Progenitor cell of endocrine pancreas (in vitro differentiated cells): Measurements from ENCODE around the gene FBXO15. TPM values are rescaled to one million over a fixed set of nuclear protein-coding genes. Genes with fewer than 3 reads are reported as not detected.

ENCODE experiments used
- DNase-seq: peaks from one replicate; pipeline ENCODE4 v3.0.0; 2021; ENCODE audit warnings: low spot score; ENCODE audit not compliant: unreplicated experiment
- H3K27ac Mint-ChIP-seq: 2 replicates; pipeline ENCODE4 v1.8.0; 2021; ENCODE audit warnings: mild to moderate bottlenecking, moderate library complexity, mixed read lengths
- H3K27me3 Mint-ChIP-seq: 2 replicates; pipeline ENCODE4 v1.8.0; 2021; ENCODE audit warnings: mixed read lengths
- H3K36me3 Mint-ChIP-seq: 2 replicates; pipeline ENCODE4 v1.8.0; 2022; ENCODE audit warnings: mixed read lengths; ENCODE audit not compliant: insufficient read depth
- H3K4me1 Mint-ChIP-seq: 2 replicates; pipeline ENCODE4 v1.8.0; 2021; ENCODE audit warnings: low read depth, mixed read lengths
- H3K4me3 Mint-ChIP-seq: 2 replicates; pipeline ENCODE4 v1.8.0; 2021; ENCODE audit warnings: low read depth, mild to moderate bottlenecking, moderate library complexity, mixed read lengths
- H3K9me3 Mint-ChIP-seq: 2 replicates; pipeline ENCODE4 v1.8.0; 2021; ENCODE audit warnings: low read depth, mixed read lengths
- CTCF ChIP-seq: fragments of 200-600 bp; sonication (generic); IDR thresholded peaks from one replicate; pipeline ENCODE4 v1.5.0; 2021; ENCODE audit warnings: antibody characterized with exemption, mild to moderate bottlenecking; ENCODE audit not compliant: unreplicated experiment
- total RNA-seq: library from RNA; stranded (reverse); gene quantifications from 2 replicates; pipeline ENCODE4 v1.2.1, GENCODE V29; 2021

FBXO15 gene
- total RNA-seq, 1 donor from 2014 or later: 2.7 TPM

GRCh38 chr18:74179623-74180199 is 32.1 kb upstream of the FBXO15 start:
- peaks cover 3% of the 10 kb centered on the region for H3K4me1 Mint-ChIP-seq
- no peak overlapping the region for H3K27ac Mint-ChIP-seq
- peaks cover 18% of the 10 kb centered on the region for H3K27me3 Mint-ChIP-seq

GRCh38 chr18:74178884-74179283 is 31.2 kb upstream of the FBXO15 start:
- H3K4me1 Mint-ChIP-seq: peaks cover 3% of the 10 kb centered on the region
- TF ChIP-seq CTCF: no peak
- no peak overlapping the region for H3K27ac Mint-ChIP-seq
- H3K4me3 Mint-ChIP-seq: no peak overlapping the region
- H3K9me3 Mint-ChIP-seq: peaks cover 3% of the 10 kb centered on the region
- peaks cover 18% of the 10 kb centered on the region for H3K27me3 Mint-ChIP-seq
- no peaks in the 10 kb centered on the region for H3K36me3 Mint-ChIP-seq
- DNase-seq: no peak

More at GRCh38 chr18:74179623-74180199, 32.1 kb upstream of the FBXO15 start:
- TF ChIP-seq CTCF: no peak
- DNase-seq: no peak
- Mint-ChIP-seq H3K4me3 (no peak overlapping the region), H3K36me3 (no peaks in the 10 kb centered on the region), H3K9me3 (peaks cover 3% of the 10 kb centered on the region)

- peaks cover 26% of the 10 kb centered on the region for H3K27me3 Mint-ChIP-seq
- no peaks in the 10 kb centered on the region for H3K36me3 Mint-ChIP-seq
- H3K9me3 Mint-ChIP-seq: no peaks in the 10 kb centered on the region
- no peak overlapping the region for H3K27ac Mint-ChIP-seq
- no peak for TF ChIP-seq CTCF
- DNase-seq: no peak
- no peak overlapping the region for H3K4me3 Mint-ChIP-seq
- no peaks in the 10 kb centered on the region for H3K4me1 Mint-ChIP-seq
Measured at GRCh38 chr18:74175658-74176057, 28.0 kb upstream of the FBXO15 start.

GRCh38 chr18:74173434-74173750 is 25.8 kb upstream of the FBXO15 start:
- Mint-ChIP-seq H3K27me3 (peaks cover 32% of the 10 kb centered on the region), H3K27ac (no peak overlapping the region), H3K4me1 (no peaks in the 10 kb centered on the region), H3K9me3 (no peaks in the 10 kb centered on the region), H3K4me3 (no peak overlapping the region), H3K36me3 (no peaks in the 10 kb centered on the region)
- TF ChIP-seq CTCF: no peak
- DNase-seq: no peak

GRCh38 chr18:74172697-74173433 is 25.2 kb upstream of the FBXO15 start:
- Mint-ChIP-seq H3K36me3 (no peaks in the 10 kb centered on the region), H3K4me3 (no peak overlapping the region), H3K27ac (no peak overlapping the region)

More at GRCh38 chr18:74172697-74173433, 25.2 kb upstream of the FBXO15 start:
- TF ChIP-seq CTCF: no peak
- no peaks in the 10 kb centered on the region for H3K4me1 Mint-ChIP-seq
- H3K27me3 Mint-ChIP-seq: peaks cover 29% of the 10 kb centered on the region
- DNase-seq: no peak
- H3K9me3 Mint-ChIP-seq: no peaks in the 10 kb centered on the region
